Astrocyte (in vitro differentiated cells and primary cell): ENCODE data around the gene FRMPD3. TPM values are rescaled to one million over a fixed set of nuclear protein-coding genes. Genes with fewer than 3 reads are reported as not detected.
A peak's percentile ranks its signal among the peaks of the same experiment; 100 is the strongest.

Source experiments
- DNase-seq: peaks from one replicate; pipeline ENCODE4 v3.0.0-alpha.2; 2010; ENCODE audit warnings: low read depth
- FAIRE-seq: peaks from 2 replicates; lab custom pipeline; 2011; peaks lifted over from hg19 to GRCh38; lab: Jason Lieb, UNC
- H2AFZ ChIP-seq: 2 replicates; pipeline ENCODE4 v1.6.0; 2012; ENCODE audit warnings: low read depth, low read length, inconsistent platforms
- H3K27ac ChIP-seq: 2 replicates; pipeline ENCODE4 v1.5.1; 2011; ENCODE audit warnings: low read depth, low read length, inconsistent platforms
- H3K27me3 ChIP-seq: 2 replicates; pipeline ENCODE4 v1.6.0; 2011; ENCODE audit warnings: low read length, inconsistent platforms; ENCODE audit not compliant: insufficient read depth
- H3K36me3 ChIP-seq: 2 replicates; pipeline ENCODE4 v1.5.1; 2011; ENCODE audit warnings: low read length, inconsistent platforms; ENCODE audit not compliant: insufficient read depth
- H3K4me1 ChIP-seq: 2 replicates; pipeline ENCODE4 v1.5.1; 2011; ENCODE audit warnings: low read length, inconsistent platforms; ENCODE audit not compliant: insufficient read depth
- H3K4me2 ChIP-seq: 2 replicates; pipeline ENCODE4 v1.6.0; 2012; ENCODE audit warnings: low read length, inconsistent platforms
- H3K4me3 ChIP-seq: 2 replicates; pipeline ENCODE4 v1.5.1; 2011; ENCODE audit warnings: low read depth, mild to moderate bottlenecking, low read length, inconsistent platforms; ENCODE audit not compliant: insufficient read depth
- H3K79me2 ChIP-seq: 2 replicates; pipeline ENCODE4 v1.6.0; 2012; ENCODE audit warnings: mild to moderate bottlenecking, low read length, inconsistent platforms; ENCODE audit not compliant: insufficient read depth
- H3K9ac ChIP-seq: 2 replicates; pipeline ENCODE4 v1.6.0; 2012; ENCODE audit warnings: mild to moderate bottlenecking, low read length, inconsistent platforms
- H3K9me3 ChIP-seq: 2 replicates; pipeline ENCODE4 v1.5.1; 2012; ENCODE audit warnings: low read depth, mild to moderate bottlenecking, low read length, inconsistent platforms; ENCODE audit not compliant: insufficient read depth
- H4K20me1 ChIP-seq: 2 replicates; pipeline ENCODE4 v1.6.0; 2012; ENCODE audit warnings: low read length, inconsistent platforms; ENCODE audit not compliant: insufficient read depth
- H3K27ac Mint-ChIP-seq: one replicate; pipeline ENCODE4 v1.8.0; 2021; ENCODE audit warnings: mild to moderate bottlenecking, mixed read lengths; ENCODE audit not compliant: unreplicated experiment
- H3K27me3 Mint-ChIP-seq: one replicate; pipeline ENCODE4 v1.8.0; 2021; ENCODE audit warnings: low read depth, mixed read lengths; ENCODE audit not compliant: unreplicated experiment
- H3K36me3 Mint-ChIP-seq: one replicate; pipeline ENCODE4 v1.8.0; 2021; ENCODE audit warnings: low read depth, mixed read lengths; ENCODE audit not compliant: unreplicated experiment
- H3K4me1 Mint-ChIP-seq: one replicate; pipeline ENCODE4 v1.8.0; 2021; ENCODE audit warnings: low read depth, mixed read lengths; ENCODE audit not compliant: unreplicated experiment
- H3K4me3 Mint-ChIP-seq: one replicate; pipeline ENCODE4 v1.8.0; 2021; ENCODE audit warnings: mild to moderate bottlenecking, moderate library complexity, mixed read lengths; ENCODE audit not compliant: unreplicated experiment
- H3K9me3 Mint-ChIP-seq: one replicate; pipeline ENCODE4 v1.8.0; 2021; ENCODE audit warnings: mild to moderate bottlenecking, mixed read lengths; ENCODE audit not compliant: unreplicated experiment
- CTCF ChIP-seq: IDR thresholded peaks from 2 replicates; pipeline ENCODE4 v1.5.1; 2011; ENCODE audit warnings: low read depth, mild to moderate bottlenecking, inconsistent platforms, low read length, moderate library complexity; ENCODE audit not compliant: insufficient read depth
- EZH2 ChIP-seq: IDR thresholded peaks from 2 replicates; pipeline ENCODE4 v1.6.1; 2012; ENCODE audit warnings: mild to moderate bottlenecking, low read length, inconsistent platforms; ENCODE audit not compliant: insufficient read depth
- total RNA-seq: library from RNA; stranded (reverse); gene quantifications from 2 replicates; pipeline ENCODE4 v1.2.1, GENCODE V29; 2021

FRMPD3 gene
- total RNA-seq, 1 donor from 2014 or later: 2.3 TPM

DNA sequence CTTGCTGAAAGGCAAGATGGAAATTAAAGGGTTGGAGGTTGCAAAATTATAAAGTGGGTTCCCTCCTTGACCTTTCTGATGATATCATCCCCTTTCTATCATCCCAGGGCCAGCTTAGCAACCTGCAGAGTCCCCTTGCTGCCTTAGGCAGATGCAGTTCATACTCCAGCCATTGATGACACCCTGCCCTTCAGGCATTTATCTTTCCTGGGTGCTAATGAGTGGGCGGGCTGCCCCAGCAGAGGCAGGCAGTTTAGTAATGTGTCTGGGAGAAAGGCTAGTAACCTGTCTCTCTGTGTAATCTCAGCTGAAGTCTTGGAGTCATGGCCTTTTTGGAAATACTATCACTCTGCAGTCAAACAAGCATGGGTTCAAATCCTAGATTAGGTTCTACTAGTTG lies 3.8 kb upstream of the FRMPD3 start:
- Histone ChIP-seq H4K20me1 (no peaks in the 10 kb centered on the region), H3K4me3 (no peak overlapping the region), H3K4me2 (no peak overlapping the region), H3K27ac (no peak overlapping the region), H3K9me3 (no peaks in the 10 kb centered on the region), H3K36me3 (no peaks in the 10 kb centered on the region), H3K27me3 (peaks cover 3% of the 10 kb centered on the region), H2AFZ (no peak overlapping the region), H3K4me1 (no peaks in the 10 kb centered on the region), H3K9ac (no peak overlapping the region), H3K79me2 (no peaks in the 10 kb centered on the region)
- H3K36me3 Mint-ChIP-seq: no peaks in the 10 kb centered on the region
- peaks cover 18% of the 10 kb centered on the region for H3K27me3 Mint-ChIP-seq
- H3K4me3 Mint-ChIP-seq: no peak overlapping the region
- FAIRE-seq: no peak
- no peak for TF ChIP-seq CTCF
- H3K4me1 Mint-ChIP-seq: no peaks in the 10 kb centered on the region
- no peaks in the 10 kb centered on the region for H3K9me3 Mint-ChIP-seq
- no peak for DNase-seq
- no peak overlapping the region for H3K27ac Mint-ChIP-seq

DNA sequence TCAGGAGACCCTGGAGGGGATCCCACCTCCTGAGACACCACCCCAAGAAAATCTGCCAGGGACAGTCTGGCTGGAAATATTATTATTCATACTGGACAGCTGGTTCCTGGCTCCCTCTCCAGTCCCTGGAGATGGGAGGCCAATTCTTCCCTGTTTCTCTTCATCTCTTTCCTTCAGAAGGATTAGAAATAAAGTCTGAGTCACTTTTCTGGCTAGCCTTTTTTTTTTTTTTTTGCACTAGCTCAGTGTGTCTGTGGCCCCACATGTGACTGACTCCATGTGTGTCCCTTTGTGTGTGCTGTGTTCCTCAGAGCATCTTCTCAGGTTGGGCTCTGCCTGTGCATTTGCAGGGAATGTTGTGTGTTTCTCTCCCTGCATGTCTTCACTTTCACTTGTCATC lies 1.8 kb upstream of the FRMPD3 start:
- Mint-ChIP-seq H3K9me3 (no peaks in the 10 kb centered on the region), H3K27ac (no peak overlapping the region), H3K4me3 (no peak overlapping the region), H3K36me3 (no peaks in the 10 kb centered on the region), H3K27me3 (peaks cover 19% of the 10 kb centered on the region), H3K4me1 (peaks cover 5% of the 10 kb centered on the region)
- Histone ChIP-seq H3K9ac (no peak overlapping the region), H3K27ac (no peak overlapping the region), H3K27me3 (peaks cover 3% of the 10 kb centered on the region), H2AFZ (no peak overlapping the region), H3K36me3 (no peaks in the 10 kb centered on the region), H3K9me3 (no peaks in the 10 kb centered on the region), H3K4me3 (no peak overlapping the region), H3K79me2 (no peaks in the 10 kb centered on the region), H3K4me2 (no peak overlapping the region), H3K4me1 (no peaks in the 10 kb centered on the region), H4K20me1 (no peaks in the 10 kb centered on the region)
- FAIRE-seq: peak; percentile 82
- no peak for TF ChIP-seq CTCF
- no peak for TF ChIP-seq EZH2
- no peak for DNase-seq

DNA sequence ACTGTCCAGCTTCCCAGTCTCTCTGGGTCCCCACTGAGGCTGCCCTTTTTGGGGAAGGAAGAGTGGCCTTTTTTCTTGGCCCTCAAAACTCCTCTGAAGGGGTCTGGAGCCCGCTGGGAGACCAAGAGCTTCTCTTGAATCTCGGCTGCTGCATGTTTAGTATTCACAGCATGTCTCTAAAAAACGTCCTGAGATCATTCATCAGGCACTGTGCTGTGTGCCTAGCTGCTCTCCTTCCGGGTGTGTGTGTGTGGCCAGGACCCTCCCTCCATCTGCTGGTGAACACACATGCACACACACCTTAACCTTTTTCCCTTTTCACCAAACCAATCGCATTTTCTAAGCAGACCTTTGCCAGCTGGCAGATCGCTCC lies 841 bp upstream of the FRMPD3 start:
- Mint-ChIP-seq H3K36me3 (no peaks in the 10 kb centered on the region), H3K9me3 (no peaks in the 10 kb centered on the region), H3K27me3 (peaks cover 19% of the 10 kb centered on the region), H3K27ac (no peak overlapping the region), H3K4me1 (peaks cover 6% of the 10 kb centered on the region), H3K4me3 (peak overlapping the region; percentile 82)
- Histone ChIP-seq H3K4me3 (no peak overlapping the region), H3K4me2 (peak overlapping the region; percentile 83), H3K36me3 (no peaks in the 10 kb centered on the region), H4K20me1 (no peaks in the 10 kb centered on the region), H3K9me3 (no peaks in the 10 kb centered on the region), H3K4me1 (no peaks in the 10 kb centered on the region), H2AFZ (peak overlapping the region; percentile 41), H3K27ac (no peak overlapping the region), H3K9ac (no peak overlapping the region), H3K79me2 (no peaks in the 10 kb centered on the region), H3K27me3 (peaks cover 3% of the 10 kb centered on the region)
- no peak for DNase-seq
- FAIRE-seq: no peak
- peak; percentile 26 for TF ChIP-seq EZH2
- no peak for TF ChIP-seq CTCF
